KG1 (cell line): ENCODE results near the gene SLC44A3.

Source experiments
- DNase-seq: peaks from one replicate; lab custom pipeline; 2025; lab: John Stamatoyannopoulos, UW

SLC44A3 gene

DNA sequence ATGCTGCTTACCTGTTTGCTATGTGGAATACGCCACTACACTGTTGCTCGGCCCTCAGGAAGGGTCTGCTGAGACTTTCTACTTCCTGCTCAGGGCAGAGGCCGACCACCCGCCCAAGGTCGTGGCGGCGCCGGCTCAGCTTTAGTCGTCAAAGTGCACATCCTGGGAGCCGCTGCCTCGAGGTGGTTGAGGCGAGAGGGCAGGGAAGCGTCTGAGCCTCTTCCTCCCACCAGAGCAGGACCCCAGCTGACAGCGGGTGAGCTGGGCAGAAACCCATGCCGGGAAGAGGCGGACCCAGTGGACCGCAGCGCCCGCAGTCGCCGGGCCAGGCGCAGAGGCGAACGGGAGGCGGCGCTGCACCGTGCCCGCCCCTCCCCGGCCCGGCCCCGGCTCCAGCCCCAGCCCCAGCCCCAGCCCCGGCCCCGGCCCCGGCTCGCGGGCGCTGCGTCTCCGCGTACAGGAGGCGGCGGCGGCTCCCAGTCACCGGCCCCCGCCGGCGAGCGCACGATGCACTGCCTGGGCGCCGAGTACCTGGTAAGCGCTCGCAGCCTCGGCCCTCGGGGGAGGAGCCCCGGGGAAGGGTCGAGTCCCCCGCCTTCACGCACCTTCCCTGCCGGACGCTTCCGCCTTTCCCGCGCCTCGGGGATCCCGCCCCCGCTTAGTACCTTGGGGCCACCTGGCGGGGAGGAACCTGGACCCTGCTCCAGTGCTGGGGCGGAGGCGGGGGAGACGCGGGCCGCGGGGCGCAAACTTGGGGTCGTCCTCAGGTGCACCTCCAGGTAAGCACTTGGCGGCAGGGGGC, at the start of gene SLC44A3:
SLC44A3 (plus strand) TSS at position 413 of the 802 bp plus-strand sequence; CDS start at position 508, 95 bp downstream.
- DNase-seq = no peak

DNA sequence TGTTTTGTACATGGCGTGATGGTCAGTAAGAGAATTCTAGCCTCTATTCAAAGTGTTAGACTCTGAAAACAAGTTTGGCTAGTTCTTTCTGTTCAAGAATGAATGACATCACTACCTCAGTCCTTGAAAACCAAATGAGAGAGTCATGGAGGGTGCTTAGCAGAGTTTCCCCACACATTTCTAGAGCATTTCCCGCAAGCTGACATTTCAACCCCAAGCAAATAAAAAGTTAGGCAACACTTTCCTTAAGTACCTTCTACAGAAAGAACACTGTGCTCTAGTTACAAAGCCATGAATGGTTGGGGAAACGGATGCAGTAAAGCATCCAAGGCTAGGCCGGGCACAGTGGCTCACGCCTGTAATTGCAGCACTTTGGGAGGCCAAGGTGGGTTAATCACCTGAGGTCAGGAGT, 47.9 kb upstream of the SLC44A3 start:
- DNase-seq = no peak

- no peak for DNase-seq
Observed at GRCh38 chr1:94772845-94773244, 47.3 kb upstream of the SLC44A3 start.

DNA sequence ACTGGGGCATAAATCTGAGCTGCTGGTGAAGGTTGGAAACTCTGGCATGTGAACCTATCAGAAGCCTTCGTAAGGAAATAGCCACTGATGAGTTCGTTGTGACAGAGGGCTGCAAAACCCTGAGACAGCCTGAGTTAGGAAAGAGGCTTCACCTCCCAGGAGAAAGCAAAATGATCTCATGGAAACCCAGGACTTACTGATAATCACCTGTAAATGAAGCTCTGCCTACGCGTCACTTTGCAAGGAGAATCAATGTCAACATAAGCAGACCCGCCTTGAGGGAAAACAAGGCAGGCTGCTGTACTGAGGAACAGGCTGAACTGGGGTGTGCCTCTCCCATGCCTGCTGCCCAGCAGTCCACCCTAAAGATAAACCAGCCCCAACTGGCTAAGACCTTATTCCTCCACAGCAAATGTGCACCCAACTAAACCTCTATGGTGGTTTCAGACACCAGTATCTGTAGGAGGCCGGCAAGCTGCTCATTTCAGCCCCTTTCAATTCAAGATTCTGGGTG, 46.8 kb upstream of the SLC44A3 start:
- DNase-seq = no peak

DNA sequence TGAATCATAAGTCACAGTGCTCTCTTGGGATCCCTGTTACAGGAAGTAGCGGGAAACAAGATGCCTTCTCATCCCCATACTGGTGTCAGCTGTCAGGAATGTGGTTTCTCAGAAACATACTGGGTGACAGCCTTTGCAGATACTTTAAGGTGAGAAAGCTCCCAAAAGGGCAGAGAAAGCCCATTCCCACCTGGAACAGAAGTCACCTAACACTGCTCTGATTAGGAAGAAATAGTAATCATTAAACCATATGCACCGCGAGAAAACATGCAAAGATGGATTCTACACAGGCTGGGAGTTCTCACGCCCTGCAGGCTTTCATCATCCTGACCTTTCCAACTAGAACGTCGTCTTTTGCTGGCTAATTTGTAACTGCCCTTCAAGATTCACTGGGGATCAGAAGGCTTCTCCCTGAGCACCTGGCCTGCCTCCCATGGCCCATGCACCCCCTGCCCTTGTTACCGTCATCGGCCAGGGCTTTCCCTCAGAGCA, 46.2 kb upstream of the SLC44A3 start:
- no peak for DNase-seq

GRCh38 chr1:94776474-94776873, 43.7 kb upstream of the SLC44A3 start:
- DNase-seq = no peak

- DNase-seq = no peak
Observed at GRCh38 chr1:94777281-94777680, 42.9 kb upstream of the SLC44A3 start.

- DNase-seq = no peak
Observed at GRCh38 chr1:94778808-94779207, 41.3 kb upstream of the SLC44A3 start.

DNA sequence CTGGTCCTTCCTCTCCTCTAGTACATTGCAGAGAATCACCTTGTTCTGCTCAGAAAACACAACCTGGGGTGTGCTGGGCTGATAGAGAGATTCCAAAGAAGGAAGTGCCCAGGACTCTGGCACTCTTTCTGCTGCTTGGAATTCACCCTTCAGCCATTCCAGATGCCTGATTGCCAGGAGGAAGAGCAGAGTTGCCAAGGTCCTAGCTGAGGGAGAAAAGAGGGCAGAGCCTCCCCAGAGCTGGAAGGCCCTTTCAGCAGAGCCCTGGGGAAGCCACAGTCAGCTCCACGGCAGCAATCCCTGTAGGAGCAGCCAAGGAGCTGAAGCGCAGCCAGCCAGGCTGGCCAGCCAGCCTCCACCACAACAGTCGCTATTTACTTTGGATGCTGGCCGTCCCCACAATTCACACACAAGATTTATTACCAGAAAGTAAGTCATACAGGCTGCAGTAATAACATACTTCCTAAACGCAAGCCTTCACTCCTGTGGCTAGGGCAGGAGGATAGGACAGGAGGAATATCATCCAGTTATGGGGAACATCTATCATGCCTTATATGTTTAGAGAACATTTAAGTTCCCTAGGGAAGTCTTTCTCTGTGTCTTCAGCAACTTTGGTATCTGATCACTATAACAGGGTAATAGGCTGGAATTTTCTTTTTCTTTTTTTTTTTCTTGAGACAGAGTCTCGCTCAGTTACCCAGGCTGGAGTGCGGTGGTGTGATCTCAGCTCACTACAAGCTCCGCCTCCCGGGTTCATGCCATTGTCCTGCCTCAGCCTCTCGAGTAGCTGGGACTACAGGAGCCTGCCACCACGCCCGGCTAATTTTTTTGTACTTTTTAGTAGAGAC, 36.6 kb upstream of the SLC44A3 start:
- no peak for DNase-seq

GRCh38 chr1:94784190-94784515, 36.0 kb upstream of the SLC44A3 start:
- DNase-seq = no peak

DNA sequence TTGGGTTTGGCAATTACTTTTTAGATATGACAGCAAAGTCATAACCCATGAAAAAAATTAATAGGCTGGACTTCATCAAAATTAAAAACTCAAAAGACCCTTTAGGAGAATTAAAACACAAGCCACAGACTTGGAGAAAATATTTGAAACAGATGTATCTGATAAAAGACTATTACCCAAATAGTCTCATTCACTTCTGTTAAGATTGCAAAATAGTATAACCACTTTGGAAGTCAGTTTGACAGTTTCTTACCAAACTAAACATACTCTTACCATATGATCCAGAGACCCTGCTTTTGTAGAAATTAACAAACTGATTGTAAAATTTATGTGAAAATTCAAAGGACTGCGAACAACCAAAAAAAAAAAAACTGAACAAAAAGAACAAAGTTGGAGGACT, 32.5 kb upstream of the SLC44A3 start:
- DNase-seq = no peak

- no peak for DNase-seq
Observed at GRCh38 chr1:94790246-94790645, 29.9 kb upstream of the SLC44A3 start.

GRCh38 chr1:94790670-94791069, 29.5 kb upstream of the SLC44A3 start:
- no peak for DNase-seq

DNA sequence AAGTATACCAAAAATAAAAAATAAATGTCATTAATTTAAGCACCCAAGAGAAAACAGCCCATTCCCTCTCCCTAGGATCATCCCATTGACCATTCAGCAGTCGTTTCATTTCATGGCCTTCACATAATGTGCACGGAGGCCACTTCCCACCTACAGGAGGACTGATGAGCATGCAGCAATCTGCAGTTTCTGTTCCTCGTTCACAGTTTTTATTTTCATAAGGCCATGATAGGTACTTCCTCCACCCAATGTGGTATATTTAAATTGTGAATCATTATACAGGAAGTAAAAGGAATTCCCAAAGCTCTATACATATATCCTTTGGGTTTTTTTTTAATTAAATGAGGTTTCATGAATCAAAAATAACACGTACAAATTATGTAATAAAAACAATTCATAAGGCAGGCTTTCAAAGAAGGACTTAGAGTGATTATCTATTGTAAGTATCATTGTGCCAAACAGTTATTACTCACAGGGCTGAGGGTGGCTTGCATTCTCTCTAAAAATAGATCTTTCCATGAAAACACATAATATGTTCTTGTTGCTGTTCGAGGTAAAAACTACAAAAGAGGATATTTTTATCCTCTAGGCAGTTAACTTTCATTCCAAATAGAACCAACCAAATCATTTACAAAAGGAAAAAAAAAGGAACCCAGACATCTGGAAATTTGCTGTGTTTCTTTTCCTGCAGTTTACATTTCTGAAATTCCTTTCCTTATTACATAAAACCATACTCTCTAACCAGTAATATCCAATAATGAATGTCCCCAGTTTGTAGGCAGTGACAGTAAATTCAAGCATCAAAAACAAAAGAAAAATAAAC, 27.5 kb upstream of the SLC44A3 start:
- DNase-seq = no peak

DNA sequence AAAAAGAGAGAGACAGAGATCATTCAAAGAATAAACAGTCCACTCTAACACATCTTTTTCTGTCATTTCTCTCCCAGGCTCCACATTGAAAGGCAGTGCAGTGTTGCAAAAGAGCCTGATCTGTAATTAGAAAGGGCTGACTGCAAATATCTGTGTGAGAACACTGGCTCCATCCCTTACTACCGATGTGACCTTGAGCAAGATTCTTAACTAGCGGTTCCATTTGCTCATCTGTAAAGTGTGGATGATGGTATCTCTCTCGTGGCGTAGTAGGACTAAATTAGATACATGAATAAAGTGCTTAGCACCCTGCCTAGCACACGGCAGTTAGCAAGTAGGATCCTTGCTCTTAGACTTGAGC, 26.9 kb upstream of the SLC44A3 start:
- DNase-seq = no peak

DNA sequence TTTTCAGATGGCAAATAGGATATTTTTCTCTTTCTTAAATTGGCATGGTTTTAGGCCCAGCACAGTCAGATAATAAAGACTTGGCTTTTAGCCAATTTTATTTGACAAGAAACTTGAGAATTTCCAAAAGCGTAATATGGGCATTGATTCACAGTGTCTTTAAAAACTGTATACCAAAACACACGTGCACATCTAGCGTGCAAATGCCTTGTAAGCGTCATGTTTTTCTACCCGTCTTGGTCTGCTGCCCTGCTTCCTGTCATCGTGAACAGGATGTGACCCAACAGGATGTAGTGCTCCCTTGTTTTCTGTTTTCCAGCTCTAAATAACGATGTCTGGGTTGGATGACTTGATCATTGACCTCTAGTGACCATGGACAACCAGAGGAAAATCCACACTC, 24.7 kb upstream of the SLC44A3 start:
- no peak for DNase-seq

- DNase-seq = no peak
Observed at GRCh38 chr1:94796266-94796665, 23.9 kb upstream of the SLC44A3 start.

GRCh38 chr1:94797291-94797690, 22.9 kb upstream of the SLC44A3 start:
- no peak for DNase-seq

DNA sequence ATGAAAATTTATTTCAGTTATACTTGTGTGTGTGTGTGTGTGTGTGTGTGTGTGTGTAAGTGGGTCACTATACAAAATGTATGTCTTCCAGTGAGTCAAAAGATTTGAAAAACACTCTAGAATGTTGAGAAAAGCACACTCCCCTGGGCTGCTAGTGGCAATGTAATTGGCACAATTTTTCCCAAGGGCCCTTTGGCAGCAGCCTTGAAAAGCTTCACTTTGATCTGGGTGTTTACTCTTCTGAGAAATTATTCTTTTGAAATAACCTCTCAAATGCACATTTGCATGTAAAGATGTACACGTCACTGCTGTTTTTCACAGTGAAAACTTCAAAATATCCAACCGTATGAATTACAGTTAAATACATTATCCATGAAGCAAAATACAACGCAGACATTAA, 22.1 kb upstream of the SLC44A3 start:
- no peak for DNase-seq

DNA sequence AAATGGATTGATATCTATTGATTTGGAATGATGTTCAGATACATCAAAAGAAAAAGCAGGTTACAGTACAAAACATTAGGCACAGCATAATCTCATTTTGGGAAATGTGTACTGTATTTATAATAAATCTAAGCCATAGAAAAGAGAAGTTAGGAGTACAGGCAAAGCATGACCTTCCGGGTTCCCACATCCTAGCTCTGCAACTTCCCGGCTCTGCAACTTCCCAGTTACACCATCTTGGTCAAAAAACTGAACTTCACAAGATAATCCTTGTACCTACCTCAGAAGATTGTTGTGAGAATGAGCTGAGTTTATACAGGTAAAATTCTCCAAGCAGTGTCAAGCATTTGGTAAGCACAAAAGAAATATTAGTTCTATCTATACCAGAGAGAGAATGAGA, 21.7 kb upstream of the SLC44A3 start:
- no peak for DNase-seq

DNA sequence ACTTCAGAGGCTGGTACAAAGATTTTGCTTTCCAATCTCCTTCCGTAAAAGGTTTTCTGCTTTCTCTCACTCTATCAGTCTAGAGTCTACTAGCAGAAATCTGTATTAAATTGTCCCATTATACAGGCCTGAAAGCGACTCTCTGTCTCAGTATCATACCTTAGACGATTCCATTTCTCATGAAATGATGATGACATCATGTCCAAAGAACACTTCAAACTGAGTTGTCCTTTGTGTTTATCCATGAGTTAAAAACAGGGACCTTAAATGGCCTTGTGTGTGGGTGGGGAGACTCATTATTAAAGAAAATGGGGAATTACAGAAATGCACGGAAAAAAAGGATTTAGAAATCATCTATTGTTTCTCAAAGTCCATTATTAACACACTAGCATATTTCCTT, 21.0 kb upstream of the SLC44A3 start:
- DNase-seq = no peak

- peak; percentile 58 for DNase-seq
Observed at GRCh38 chr1:94801919-94802546, 18.1 kb upstream of the SLC44A3 start.
